Stimulated activated CD4-positive, alpha-beta T cell treated with anti-CD3 and anti-CD28 coated beads, Interleukin-2, amount 100 ng/mL, for 24 hours (primary cell): Measurements from ENCODE around the gene ASCC2.
"Not testable (repeated sequence)": the region's sequence is repeated elsewhere in the genome, so short reads cannot be mapped to it uniquely, and the experiment has no call there.

Experiments used
- DNase-seq, 2 donors: peaks; one replicate each; pipeline ENCODE4 v3.0.0-alpha.2; 2020

The ASCC2 gene

GRCh38 chr22:29837741-29838598 lies at the start of gene ASCC2:
Gene ASCC2, minus strand, starts transcription at chr22:29838274. Its CDS starts 5,949 bp downstream, at chr22:29832325.
- peak; percentile 99 to 100 for DNase-seq

- no peak for DNase-seq
These were observed 49.3 kb upstream of the ASCC2 start for GRCh38 chr22:29887358-29887757.

- no peak for DNase-seq
These were observed 48.5 kb upstream of the ASCC2 start for GRCh38 chr22:29886596-29886995.

- no peak for DNase-seq
These were observed 47.5 kb upstream of the ASCC2 start for GRCh38 chr22:29885610-29886009.

- DNase-seq: no peak
These were observed 45.7 kb upstream of the ASCC2 start for GRCh38 chr22:29883775-29884097.

GRCh38 chr22:29883045-29883774 lies 45.1 kb upstream of the ASCC2 start, which contains the start of gene MTMR3:
Gene MTMR3, plus strand, starts transcription at chr22:29883174. Its CDS starts 87,886 bp downstream, at chr22:29971060.
- DNase-seq: peak; percentile 94 to 97

- no peak for DNase-seq
These were observed 44.6 kb upstream of the ASCC2 start for GRCh38 chr22:29882716-29883044.

GRCh38 chr22:29879753-29880152 lies 41.7 kb upstream of the ASCC2 start:
- DNase-seq: no peak

GRCh38 chr22:29877620-29878019 lies 39.5 kb upstream of the ASCC2 start:
- DNase-seq: no peak

GRCh38 chr22:29873943-29874342 lies 35.9 kb upstream of the ASCC2 start:
- DNase-seq: no peak

GRCh38 chr22:29872989-29873388 lies 34.9 kb upstream of the ASCC2 start:
- DNase-seq: no peak

GRCh38 chr22:29872144-29872893 lies 34.2 kb upstream of the ASCC2 start:
- no peak for DNase-seq

GRCh38 chr22:29871684-29872083 lies 33.6 kb upstream of the ASCC2 start:
- DNase-seq: no peak

- no peak for DNase-seq
These were observed 32.5 kb upstream of the ASCC2 start for GRCh38 chr22:29870574-29870973.

- no peak for DNase-seq
These were observed 29.8 kb upstream of the ASCC2 start for GRCh38 chr22:29867851-29868250.

GRCh38 chr22:29867260-29867659 lies 29.2 kb upstream of the ASCC2 start:
- DNase-seq: no peak

- not testable (repeated sequence) for DNase-seq
These were observed 27.5 kb upstream of the ASCC2 start for GRCh38 chr22:29865572-29865971.

GRCh38 chr22:29861672-29862297 lies 23.7 kb upstream of the ASCC2 start:
- DNase-seq: no peak

GRCh38 chr22:29860006-29860766 lies 22.1 kb upstream of the ASCC2 start:
- no peak for DNase-seq

- DNase-seq: not testable (repeated sequence)
These were observed 21.0 kb upstream of the ASCC2 start for GRCh38 chr22:29859030-29859429.

GRCh38 chr22:29856496-29856895 lies 18.4 kb upstream of the ASCC2 start:
- DNase-seq: no peak

GRCh38 chr22:29855611-29856181 lies 17.6 kb upstream of the ASCC2 start:
- no peak for DNase-seq
